HG03196 (cell line): ENCODE measurements around the gene GABRG3.

ENCODE experiments used
- ATAC-seq: cut with Tn5 transposase; IDR thresholded peaks from one replicate; pipeline ENCODE4 v1.9.1; 2021; ENCODE audit not compliant: unreplicated experiment

Gene GABRG3

DNA sequence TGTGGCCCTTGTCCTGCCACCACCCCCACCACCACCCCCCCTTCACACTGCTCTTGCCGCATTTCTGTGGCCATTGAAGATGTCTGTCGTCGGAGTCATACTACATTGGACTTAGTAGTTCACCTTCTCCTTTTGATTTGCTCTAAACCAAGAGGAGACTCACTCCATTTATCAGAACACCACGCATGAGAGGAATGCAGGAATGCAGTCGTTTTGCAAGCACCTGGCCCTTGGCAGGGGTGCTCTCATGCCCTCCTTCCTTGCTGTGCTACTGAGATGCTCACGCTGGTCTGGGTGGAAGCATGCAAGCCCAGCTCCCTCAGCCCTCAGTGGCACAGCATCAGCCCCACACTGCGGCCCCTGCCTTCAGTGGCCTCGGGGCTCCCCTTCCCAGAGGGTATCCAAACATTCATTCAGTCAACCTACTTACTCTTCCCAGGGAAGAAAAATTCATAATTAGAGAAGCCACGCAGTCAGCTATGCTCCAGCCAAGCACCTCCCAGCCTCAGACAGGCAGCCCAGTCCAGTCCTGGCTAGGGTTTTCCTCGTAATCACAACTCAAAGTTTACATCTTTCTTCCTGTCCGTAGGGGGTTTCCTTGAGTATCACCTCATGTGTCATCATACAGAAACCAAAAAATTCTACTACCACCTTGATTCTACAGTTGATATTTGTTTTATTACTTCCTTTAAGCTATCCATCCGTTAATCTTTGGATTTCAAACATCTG lies 520.0 kb downstream of the GABRG3 start:
- ATAC-seq, result no peak

- no peak for ATAC-seq
Observed at GRCh38 chr15:27491666-27492621, 521.0 kb downstream of the GABRG3 start.

DNA sequence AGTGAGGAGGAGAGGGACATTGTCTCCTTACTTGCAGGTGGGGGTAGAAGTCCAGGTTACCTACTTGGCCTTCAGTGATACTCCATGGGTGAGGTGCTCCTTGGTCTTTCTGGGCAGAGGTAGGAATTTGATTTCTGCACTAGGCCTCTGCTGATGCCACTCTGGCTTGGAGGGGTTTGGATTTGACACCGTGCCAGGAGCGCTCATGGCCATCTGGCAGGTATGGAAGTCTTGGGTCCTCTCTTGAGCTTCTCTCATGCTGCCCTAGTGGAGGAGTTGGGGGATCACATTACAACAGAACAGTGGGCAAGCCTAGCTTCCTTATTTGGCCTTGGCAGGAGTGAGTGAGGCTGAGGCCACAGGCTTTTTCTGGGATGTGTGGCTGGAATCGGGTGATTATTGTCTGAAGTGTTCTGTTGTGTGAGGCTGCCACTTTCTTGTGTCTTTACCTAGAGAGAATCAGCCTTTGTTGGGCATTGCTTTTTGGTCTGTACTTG lies 525.0 kb downstream of the GABRG3 start:
- ATAC-seq, result no peak

GRCh38 chr15:27498700-27499099 lies 527.7 kb downstream of the GABRG3 start:
- no peak for ATAC-seq

- ATAC-seq, result no peak
Observed at GRCh38 chr15:27499191-27499590, 528.2 kb downstream of the GABRG3 start.

DNA sequence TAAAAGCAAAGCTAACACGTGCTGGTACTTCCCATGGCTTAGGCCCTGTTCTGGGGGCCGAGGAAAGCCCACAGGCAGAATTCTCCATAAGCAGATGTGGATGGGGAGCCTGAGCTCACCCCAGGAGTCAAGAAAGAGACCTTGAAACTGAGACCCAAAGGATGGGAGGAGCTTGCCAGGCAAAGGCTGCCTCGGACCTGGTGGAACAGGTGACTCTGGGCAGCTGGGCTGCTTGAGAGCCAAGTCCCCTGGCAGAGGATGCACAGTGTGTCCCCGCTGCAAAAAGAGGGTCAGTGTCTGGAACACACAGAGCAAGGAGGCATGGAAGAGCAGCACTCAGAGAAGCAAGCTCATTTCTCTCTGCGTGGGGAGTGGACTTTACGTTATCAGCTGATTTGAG lies 528.7 kb downstream of the GABRG3 start:
- ATAC-seq, result no peak

- no peak for ATAC-seq
Observed at GRCh38 chr15:27500206-27500605, 529.2 kb downstream of the GABRG3 start.

GRCh38 chr15:27506752-27507151 lies 535.8 kb downstream of the GABRG3 start:
- no peak for ATAC-seq

DNA sequence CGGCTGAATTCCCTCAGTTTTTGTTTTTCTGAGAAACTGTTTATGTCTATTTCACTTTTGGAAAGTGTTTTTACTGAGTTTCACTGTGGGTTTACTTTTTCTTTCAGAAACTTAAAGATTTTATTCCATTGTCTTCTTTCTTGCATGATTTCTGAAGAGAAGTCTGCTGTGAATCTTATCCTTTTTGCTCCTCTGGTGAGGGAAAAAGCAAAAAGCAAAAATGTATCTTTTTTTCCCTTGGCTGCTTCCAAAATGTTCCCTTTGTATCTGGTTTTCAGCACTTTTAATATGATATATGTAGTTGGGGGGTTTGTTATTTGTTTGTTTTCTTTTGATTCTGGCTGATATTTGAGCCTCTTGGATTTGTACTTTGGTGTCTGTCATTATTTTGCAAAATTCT lies 538.0 kb downstream of the GABRG3 start:
- no peak for ATAC-seq

- ATAC-seq, result no peak
Observed at GRCh38 chr15:27512281-27513001, 541.5 kb downstream of the GABRG3 start.

- ATAC-seq, result no peak
Observed at GRCh38 chr15:27514526-27514925, 543.5 kb downstream of the GABRG3 start.

DNA sequence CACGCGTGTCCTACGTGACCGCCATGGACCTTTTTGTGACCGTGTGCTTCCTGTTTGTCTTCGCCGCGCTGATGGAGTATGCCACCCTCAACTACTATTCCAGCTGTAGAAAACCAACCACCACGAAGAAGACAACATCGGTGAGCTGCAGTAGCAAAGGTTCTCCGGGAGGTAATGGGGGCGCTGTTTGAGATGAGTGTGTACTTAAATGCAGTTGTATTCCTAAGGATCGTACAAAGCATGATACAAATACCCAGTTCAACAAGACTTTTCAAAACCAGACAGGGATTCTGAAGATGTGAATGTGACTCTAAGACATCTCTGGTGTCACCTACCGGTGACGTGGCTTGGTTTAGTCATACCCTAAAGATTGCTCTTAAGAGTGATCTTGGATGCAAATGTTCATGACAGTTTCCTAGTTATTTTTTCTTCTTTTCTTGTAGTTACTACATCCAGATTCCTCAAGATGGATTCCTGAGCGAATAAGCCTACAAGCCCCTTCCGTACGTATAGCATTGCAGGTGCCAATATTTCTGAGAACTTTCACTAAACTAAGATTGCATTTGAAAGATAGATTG lies 556.6 kb downstream of the GABRG3 start:
- ATAC-seq, result no peak

DNA sequence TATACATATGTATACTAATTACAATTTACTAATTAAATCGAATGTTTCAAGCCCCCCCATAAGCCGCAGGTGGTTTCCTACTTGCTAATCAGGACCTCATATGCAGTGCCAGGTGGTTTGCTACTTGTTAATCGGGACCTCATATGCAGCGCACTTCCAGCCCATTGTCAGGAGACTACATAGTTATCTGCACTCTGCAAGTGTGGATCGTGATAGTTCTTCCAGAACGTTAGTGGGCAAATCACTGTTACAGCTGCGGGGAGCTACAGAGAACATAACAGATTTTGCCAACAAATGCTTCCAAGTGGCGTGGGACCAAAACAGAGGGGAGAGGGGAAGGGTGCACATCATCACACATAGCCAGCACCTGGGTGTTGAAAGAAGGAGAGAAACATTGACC lies 558.4 kb downstream of the GABRG3 start:
- no peak for ATAC-seq

- no peak for ATAC-seq
Observed at GRCh38 chr15:27530994-27531393, 560.0 kb downstream of the GABRG3 start.

GRCh38 chr15:27532358-27532757 lies 561.4 kb downstream of the GABRG3 start:
- ATAC-seq, result no peak

DNA sequence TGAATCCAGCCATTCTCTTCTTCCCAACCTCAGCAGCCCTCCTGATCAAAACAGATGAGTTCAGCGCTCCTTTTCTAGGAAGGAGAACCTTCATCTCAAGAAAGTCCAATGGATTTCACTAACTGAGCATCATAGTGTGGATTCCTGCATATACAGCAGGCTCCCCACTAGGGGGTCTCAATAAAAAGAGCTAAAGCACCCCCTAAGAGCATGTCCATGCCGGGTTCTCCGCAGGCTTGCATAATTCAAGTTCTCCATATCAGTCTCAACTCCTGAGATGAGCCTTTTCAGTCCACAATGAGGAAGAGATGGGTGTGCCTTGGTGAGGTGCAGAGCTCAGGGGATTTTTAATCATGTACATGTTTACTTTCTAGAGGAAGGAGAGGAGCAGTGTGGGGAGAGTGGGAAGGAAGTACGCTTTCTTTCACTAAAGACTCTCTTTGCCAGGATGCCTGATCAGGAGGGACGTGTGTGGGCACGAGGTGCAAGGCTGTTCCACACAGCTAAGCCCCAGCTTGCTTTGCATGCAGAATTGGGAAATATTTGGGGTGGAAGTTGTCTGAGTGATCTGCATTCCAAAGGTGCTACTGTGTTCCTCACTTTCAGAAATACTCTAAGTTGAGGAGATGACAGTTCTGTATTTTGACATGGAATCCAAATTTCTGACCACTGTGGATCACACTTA lies 564.6 kb downstream of the GABRG3 start:
- ATAC-seq, result no peak

- no peak for ATAC-seq
Observed at GRCh38 chr15:27538325-27538724, 567.3 kb downstream of the GABRG3 start.

DNA sequence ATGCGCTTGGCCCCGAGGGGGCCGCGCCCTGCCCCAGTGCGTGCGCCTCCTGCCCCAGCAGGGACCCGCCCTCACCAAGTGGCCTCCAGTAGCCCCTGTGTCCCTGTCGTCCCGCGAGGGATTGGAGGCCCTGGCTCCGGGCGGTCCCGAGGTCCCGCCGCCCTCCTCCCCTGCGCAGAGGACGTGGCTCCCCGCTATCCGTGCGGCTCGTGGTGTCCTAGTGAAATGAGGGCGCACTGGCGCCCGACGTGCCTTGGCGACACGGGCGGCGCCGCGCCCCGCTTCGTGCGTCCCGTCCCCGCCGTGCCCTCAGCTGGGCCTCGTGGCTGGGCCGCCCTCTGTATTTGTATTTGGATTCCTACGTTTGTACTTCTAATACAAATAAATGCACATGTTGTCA lies 570.6 kb downstream of the GABRG3 start:
- no peak for ATAC-seq

GRCh38 chr15:27545494-27546255 lies 574.7 kb downstream of the GABRG3 start:
- ATAC-seq, result no peak

GRCh38 chr15:27549746-27550145 lies 578.8 kb downstream of the GABRG3 start:
- ATAC-seq, result no peak
